ENCODE results near the gene FOXO3.

FOXO3 gene

DNA sequence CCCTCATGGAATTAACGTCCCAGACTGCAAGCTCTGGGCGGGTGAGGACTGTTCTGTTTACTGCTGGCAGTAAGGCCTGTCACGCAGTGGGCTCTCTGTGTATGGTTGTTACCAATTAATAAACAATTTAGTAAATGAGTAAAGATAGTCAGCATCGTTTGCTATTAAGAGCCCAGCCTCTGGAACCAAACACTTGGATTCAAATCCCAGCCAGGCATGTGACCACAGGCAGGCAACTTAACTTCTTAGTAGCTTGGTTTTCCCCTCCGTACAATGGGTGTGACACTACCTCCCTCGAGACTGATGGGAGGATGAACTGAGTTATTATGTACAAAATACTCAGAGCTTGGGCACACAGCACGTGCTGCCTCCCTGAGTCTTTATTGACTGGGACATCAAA, 149.8 kb downstream of the FOXO3 start:
- Histone ChIP-seq H3K27ac (ENCODE audit: low read depth, low read length) (no peak overlapping the region), H2BK5ac (ENCODE audit: low read length) (no peak overlapping the region), H3K18ac (ENCODE audit: low read length) (no peak overlapping the region), H3K9ac (ENCODE audit: low read length) (no peak overlapping the region), H3K4me2 (ENCODE audit: low read length) (no peak overlapping the region), H2BK120ac (ENCODE audit: low read depth, low read length) (no peak overlapping the region), H3K79me2 (ENCODE audit: control insufficient read depth, insufficient read depth, low read length) (no peaks in the 10 kb centered on the region), H3K56ac (ENCODE audit: low read length) (no peak overlapping the region), H3K36me3 (ENCODE audit: control insufficient read depth, insufficient read depth, low read length) (no peaks in the 10 kb centered on the region), H4K8ac (ENCODE audit: low read depth, low read length) (no peak overlapping the region), H4K5ac (ENCODE audit: low read length) (no peak overlapping the region), H3K23ac (ENCODE audit: low read length) (no peak overlapping the region), H3K79me1 (ENCODE audit: low read length) (no peaks in the 10 kb centered on the region), H2AK5ac (ENCODE audit: low read length) (no peak overlapping the region), H3K27me3 (ENCODE audit: insufficient read depth, low read length, poor library complexity) (no peaks in the 10 kb centered on the region), H3K4ac (ENCODE audit: low read depth, low read length) (no peak overlapping the region), H2BK15ac (replicated peaks; ENCODE audit: low read depth) (no peak overlapping the region), H3K4me1 (ENCODE audit: control insufficient read depth, low read depth, low read length) (no peaks in the 10 kb centered on the region), H3K4me3 (ENCODE audit: low read length) (no peak overlapping the region)
- DNase-seq = no peak
- no CpG with 5 or more reads among the region's 7 CpGs for WGBS (ENCODE audit: extremely low coverage, insufficient coverage, low lambda C conversion rate)

DNA sequence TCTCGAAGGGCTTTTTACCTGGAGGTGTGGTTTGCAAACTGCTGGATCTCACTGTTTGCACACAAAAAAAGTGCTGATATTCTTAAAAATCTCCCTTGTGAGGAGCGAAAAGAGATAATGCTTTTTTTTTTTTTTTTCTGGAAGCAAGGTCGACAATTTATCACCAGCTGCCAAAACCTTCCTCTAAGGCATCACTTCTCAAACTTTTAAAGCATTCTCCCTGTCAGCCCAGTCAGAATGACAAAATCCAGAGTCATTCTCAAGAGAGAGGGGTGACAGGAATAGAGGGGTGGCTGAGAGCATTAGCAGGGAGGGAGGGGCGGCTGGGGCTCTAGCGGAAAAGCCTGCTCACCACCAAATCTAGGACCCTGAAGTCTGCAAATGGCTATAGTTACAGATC, 150.4 kb downstream of the FOXO3 start:
- no peak overlapping the region for H4K8ac ChIP-seq (ENCODE audit: low read depth, low read length)
- H2AK5ac ChIP-seq (ENCODE audit: low read length) = no peak overlapping the region
- H3K4me3 ChIP-seq (ENCODE audit: low read length) = no peak overlapping the region
- no peak for DNase-seq
- H3K79me2 ChIP-seq (ENCODE audit: control insufficient read depth, insufficient read depth, low read length) = no peaks in the 10 kb centered on the region
- H4K5ac ChIP-seq (ENCODE audit: low read length) = no peak overlapping the region
- H3K4me1 ChIP-seq (ENCODE audit: control insufficient read depth, low read depth, low read length) = no peaks in the 10 kb centered on the region
- H3K18ac ChIP-seq (ENCODE audit: low read length) = no peak overlapping the region
- no peak overlapping the region for H3K23ac ChIP-seq (ENCODE audit: low read length)
- H3K27me3 ChIP-seq (ENCODE audit: insufficient read depth, low read length, poor library complexity) = no peaks in the 10 kb centered on the region
- no peak overlapping the region for H3K56ac ChIP-seq (ENCODE audit: low read length)
- no peak overlapping the region for H2BK15ac ChIP-seq (replicated peaks; ENCODE audit: low read depth)
- H3K4ac ChIP-seq (ENCODE audit: low read depth, low read length) = no peak overlapping the region
- WGBS (ENCODE audit: extremely low coverage, insufficient coverage, low lambda C conversion rate) = no CpG with 5 or more reads among the region's 5 CpGs
- H2BK120ac ChIP-seq (ENCODE audit: low read depth, low read length) = no peak overlapping the region
- no peak overlapping the region for H3K27ac ChIP-seq (ENCODE audit: low read depth, low read length)
- no peak overlapping the region for H3K4me2 ChIP-seq (ENCODE audit: low read length)
- no peak overlapping the region for H3K9ac ChIP-seq (ENCODE audit: low read length)
- H3K36me3 ChIP-seq (ENCODE audit: control insufficient read depth, insufficient read depth, low read length) = no peaks in the 10 kb centered on the region
- no peak overlapping the region for H2BK5ac ChIP-seq (ENCODE audit: low read length)
- H3K79me1 ChIP-seq (ENCODE audit: low read length) = no peaks in the 10 kb centered on the region

DNA sequence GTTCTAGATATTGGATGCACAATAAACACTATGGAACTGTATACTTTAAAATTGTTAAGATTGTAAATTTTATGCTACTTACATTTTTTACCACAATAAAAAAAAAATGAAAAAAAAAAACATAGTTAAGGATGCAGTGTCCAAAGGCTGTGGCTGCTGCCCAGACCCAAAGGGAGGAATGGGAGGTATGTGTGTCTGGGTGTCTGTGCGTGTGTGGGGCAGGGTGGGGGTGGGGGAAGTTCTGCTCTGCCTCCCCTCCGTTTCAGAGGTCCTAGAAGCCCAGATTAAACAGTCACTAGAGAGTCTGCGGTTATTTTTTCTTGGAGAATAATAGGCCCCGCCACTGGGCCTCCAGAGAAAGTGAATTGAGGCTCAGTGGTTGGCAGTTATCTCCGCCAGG, 151.1 kb downstream of the FOXO3 start:
- no peak overlapping the region for H4K8ac ChIP-seq (ENCODE audit: low read depth, low read length)
- H3K9ac ChIP-seq (ENCODE audit: low read length) = no peak overlapping the region
- no peak overlapping the region for H2BK120ac ChIP-seq (ENCODE audit: low read depth, low read length)
- no peak overlapping the region for H3K4me3 ChIP-seq (ENCODE audit: low read length)
- no peaks in the 10 kb centered on the region for H3K79me1 ChIP-seq (ENCODE audit: low read length)
- H2BK5ac ChIP-seq (ENCODE audit: low read length) = no peak overlapping the region
- no CpG with 5 or more reads among the region's 5 CpGs for WGBS (ENCODE audit: extremely low coverage, insufficient coverage, low lambda C conversion rate)
- no peak overlapping the region for H2BK15ac ChIP-seq (replicated peaks; ENCODE audit: low read depth)
- no peak overlapping the region for H3K4ac ChIP-seq (ENCODE audit: low read depth, low read length)
- no peak overlapping the region for H3K27ac ChIP-seq (ENCODE audit: low read depth, low read length)
- no peaks in the 10 kb centered on the region for H3K36me3 ChIP-seq (ENCODE audit: control insufficient read depth, insufficient read depth, low read length)
- no peak overlapping the region for H3K56ac ChIP-seq (ENCODE audit: low read length)
- H3K27me3 ChIP-seq (ENCODE audit: insufficient read depth, low read length, poor library complexity) = no peaks in the 10 kb centered on the region
- no peak for DNase-seq
- no peak overlapping the region for H3K23ac ChIP-seq (ENCODE audit: low read length)
- H3K4me1 ChIP-seq (ENCODE audit: control insufficient read depth, low read depth, low read length) = no peaks in the 10 kb centered on the region
- no peak overlapping the region for H3K18ac ChIP-seq (ENCODE audit: low read length)
- no peaks in the 10 kb centered on the region for H3K79me2 ChIP-seq (ENCODE audit: control insufficient read depth, insufficient read depth, low read length)
- no peak overlapping the region for H3K4me2 ChIP-seq (ENCODE audit: low read length)
- H4K5ac ChIP-seq (ENCODE audit: low read length) = no peak overlapping the region
- no peak overlapping the region for H2AK5ac ChIP-seq (ENCODE audit: low read length)

DNA sequence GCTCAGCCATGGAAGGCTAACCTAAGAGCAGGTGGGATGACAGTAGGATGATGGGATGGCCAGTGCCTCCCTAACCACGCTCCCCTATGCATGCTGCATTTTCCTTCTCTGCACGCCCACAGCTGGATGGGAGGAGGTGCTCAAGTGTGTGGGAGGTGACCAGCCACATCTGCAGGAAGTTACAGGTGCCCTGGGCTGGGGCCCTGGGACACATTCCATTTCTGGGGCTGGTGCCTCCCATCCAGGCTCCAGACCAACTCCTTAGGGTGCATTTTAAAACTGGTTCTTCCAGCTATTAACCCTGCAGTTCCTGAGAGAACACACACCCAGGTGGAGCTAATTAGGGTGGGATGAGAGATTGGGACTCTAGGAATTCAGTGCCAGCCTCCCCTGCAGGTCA, 152.2 kb downstream of the FOXO3 start:
- no CpG with 5 or more reads among the region's 2 CpGs for WGBS (ENCODE audit: extremely low coverage, insufficient coverage, low lambda C conversion rate)
- no peak overlapping the region for H2AK5ac ChIP-seq (ENCODE audit: low read length)
- H3K23ac ChIP-seq (ENCODE audit: low read length) = no peak overlapping the region
- H3K27ac ChIP-seq (ENCODE audit: low read depth, low read length) = no peak overlapping the region
- H3K27me3 ChIP-seq (ENCODE audit: insufficient read depth, low read length, poor library complexity) = no peaks in the 10 kb centered on the region
- no peak overlapping the region for H3K4ac ChIP-seq (ENCODE audit: low read depth, low read length)
- H4K5ac ChIP-seq (ENCODE audit: low read length) = no peak overlapping the region
- no peaks in the 10 kb centered on the region for H3K36me3 ChIP-seq (ENCODE audit: control insufficient read depth, insufficient read depth, low read length)
- no peaks in the 10 kb centered on the region for H3K79me2 ChIP-seq (ENCODE audit: control insufficient read depth, insufficient read depth, low read length)
- no peak overlapping the region for H2BK120ac ChIP-seq (ENCODE audit: low read depth, low read length)
- no peak overlapping the region for H2BK15ac ChIP-seq (replicated peaks; ENCODE audit: low read depth)
- H3K4me2 ChIP-seq (ENCODE audit: low read length) = no peak overlapping the region
- H3K18ac ChIP-seq (ENCODE audit: low read length) = no peak overlapping the region
- H3K9ac ChIP-seq (ENCODE audit: low read length) = no peak overlapping the region
- H2BK5ac ChIP-seq (ENCODE audit: low read length) = no peak overlapping the region
- no peaks in the 10 kb centered on the region for H3K4me1 ChIP-seq (ENCODE audit: control insufficient read depth, low read depth, low read length)
- no peak for DNase-seq
- H3K56ac ChIP-seq (ENCODE audit: low read length) = no peak overlapping the region
- no peak overlapping the region for H4K8ac ChIP-seq (ENCODE audit: low read depth, low read length)
- H3K79me1 ChIP-seq (ENCODE audit: low read length) = no peaks in the 10 kb centered on the region
- no peak overlapping the region for H3K4me3 ChIP-seq (ENCODE audit: low read length)

DNA sequence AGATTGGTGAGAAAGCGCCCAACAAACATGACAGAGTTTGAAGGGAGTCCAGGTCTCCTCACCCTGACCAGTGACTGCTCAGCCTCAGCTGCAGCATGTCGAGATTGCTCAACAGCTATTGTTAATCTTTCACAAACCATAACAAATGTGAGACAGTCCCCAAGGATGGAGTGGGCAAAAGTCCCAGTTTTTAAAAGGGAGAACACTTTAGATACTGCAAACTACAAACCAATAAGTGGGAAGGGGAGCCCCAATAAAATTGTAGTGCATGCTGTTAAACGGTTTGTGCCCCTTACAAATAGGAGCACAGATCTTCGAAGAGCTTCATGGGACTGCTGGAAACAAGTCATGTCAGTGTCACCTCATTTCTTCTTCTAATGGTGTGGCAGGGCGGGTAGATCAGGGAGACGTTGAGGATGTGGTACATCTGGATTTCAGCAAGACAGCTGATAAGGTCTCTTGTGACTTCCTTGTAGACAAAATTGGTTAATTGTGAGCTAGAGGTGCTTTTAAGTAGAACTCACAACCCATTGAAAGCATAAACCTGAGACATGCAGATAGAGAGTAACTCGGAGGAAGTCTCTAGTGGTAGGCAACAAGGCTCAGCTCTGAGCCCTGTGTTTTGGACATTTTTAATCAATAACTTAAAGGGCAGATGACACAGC, 153.5 kb downstream of the FOXO3 start:
- Histone ChIP-seq H3K4me3 (ENCODE audit: low read length) (no peak overlapping the region), H3K27me3 (ENCODE audit: insufficient read depth, low read length, poor library complexity) (no peaks in the 10 kb centered on the region), H2BK120ac (ENCODE audit: low read depth, low read length) (no peak overlapping the region), H3K4me1 (ENCODE audit: control insufficient read depth, low read depth, low read length) (no peaks in the 10 kb centered on the region), H3K79me2 (ENCODE audit: control insufficient read depth, insufficient read depth, low read length) (no peaks in the 10 kb centered on the region), H3K27ac (ENCODE audit: low read depth, low read length) (no peak overlapping the region), H2BK15ac (replicated peaks; ENCODE audit: low read depth) (no peak overlapping the region), H3K4ac (ENCODE audit: low read depth, low read length) (no peak overlapping the region), H3K79me1 (ENCODE audit: low read length) (no peaks in the 10 kb centered on the region), H3K9ac (ENCODE audit: low read length) (no peak overlapping the region), H3K36me3 (ENCODE audit: control insufficient read depth, insufficient read depth, low read length) (no peaks in the 10 kb centered on the region), H3K18ac (ENCODE audit: low read length) (no peak overlapping the region), H4K8ac (ENCODE audit: low read depth, low read length) (no peak overlapping the region), H2BK5ac (ENCODE audit: low read length) (no peak overlapping the region), H4K5ac (ENCODE audit: low read length) (no peak overlapping the region), H3K4me2 (ENCODE audit: low read length) (no peak overlapping the region), H3K56ac (ENCODE audit: low read length) (no peak overlapping the region), H3K23ac (ENCODE audit: low read length) (no peak overlapping the region), H2AK5ac (ENCODE audit: low read length) (no peak overlapping the region)
- no CpG with 5 or more reads among the region's 7 CpGs for WGBS (ENCODE audit: extremely low coverage, insufficient coverage, low lambda C conversion rate)
- DNase-seq = no peak

DNA sequence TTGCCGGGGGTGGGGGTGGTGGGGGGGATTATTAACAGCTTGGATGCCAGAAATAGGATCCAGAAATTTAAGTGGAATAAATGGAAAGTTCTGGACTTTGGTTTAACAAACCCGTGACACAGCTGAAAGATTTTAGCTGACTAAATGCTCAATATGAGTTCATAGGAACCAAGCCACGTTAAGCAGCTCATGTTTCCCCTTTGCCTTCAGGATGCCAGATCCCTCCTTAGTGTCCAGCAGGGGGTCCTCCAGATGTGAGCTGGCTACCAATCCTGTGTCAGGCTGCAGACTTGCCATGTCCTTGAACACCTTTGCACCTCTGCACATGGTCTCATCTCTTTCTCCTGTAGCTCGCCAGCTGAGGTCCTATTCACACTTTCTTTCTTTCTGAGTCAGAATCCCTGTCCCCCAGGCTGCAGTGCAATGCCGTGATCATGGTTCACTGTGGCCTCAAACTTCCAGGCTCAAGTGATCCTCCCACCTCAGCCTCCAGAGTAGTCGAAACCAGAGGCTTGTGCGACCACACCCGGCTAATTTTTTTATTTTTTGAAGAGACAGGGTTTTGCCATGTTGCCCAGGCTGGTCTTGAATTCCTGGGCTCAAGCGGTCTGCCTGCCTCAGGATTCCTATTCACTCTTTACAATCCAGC, 154.2 kb downstream of the FOXO3 start:
- Histone ChIP-seq H3K79me2 (ENCODE audit: control insufficient read depth, insufficient read depth, low read length) (no peaks in the 10 kb centered on the region), H3K56ac (ENCODE audit: low read length) (no peak overlapping the region), H3K4me1 (ENCODE audit: control insufficient read depth, low read depth, low read length) (no peaks in the 10 kb centered on the region), H3K4me3 (ENCODE audit: low read length) (no peak overlapping the region), H2BK15ac (replicated peaks; ENCODE audit: low read depth) (no peak overlapping the region), H3K27ac (ENCODE audit: low read depth, low read length) (no peak overlapping the region), H2BK120ac (ENCODE audit: low read depth, low read length) (no peak overlapping the region), H3K27me3 (ENCODE audit: insufficient read depth, low read length, poor library complexity) (no peaks in the 10 kb centered on the region), H3K18ac (ENCODE audit: low read length) (no peak overlapping the region), H3K36me3 (ENCODE audit: control insufficient read depth, insufficient read depth, low read length) (no peaks in the 10 kb centered on the region), H2BK5ac (ENCODE audit: low read length) (no peak overlapping the region), H4K5ac (ENCODE audit: low read length) (no peak overlapping the region), H3K4me2 (ENCODE audit: low read length) (no peak overlapping the region), H3K4ac (ENCODE audit: low read depth, low read length) (no peak overlapping the region), H3K23ac (ENCODE audit: low read length) (no peak overlapping the region), H3K9ac (ENCODE audit: low read length) (no peak overlapping the region), H3K79me1 (ENCODE audit: low read length) (no peaks in the 10 kb centered on the region), H4K8ac (ENCODE audit: low read depth, low read length) (no peak overlapping the region), H2AK5ac (ENCODE audit: low read length) (no peak overlapping the region)
- DNase-seq = no peak
- no CpG with 5 or more reads among the region's 9 CpGs for WGBS (ENCODE audit: extremely low coverage, insufficient coverage, low lambda C conversion rate)

Data from mesendoderm (in vitro differentiated cells).